Measurements from ENCODE around the gene ZNRF3. TPM values are rescaled to one million over a fixed set of nuclear protein-coding genes. Genes with fewer than 3 reads are reported as not detected.
"Not testable (repeated sequence)": the region's sequence is repeated elsewhere in the genome, so short reads cannot be mapped to it uniquely, and the experiment has no call there.

ZNRF3 gene
- total RNA-seq, 1 donor from 2014 or later = 4.1 TPM

GRCh38 chr22:28838971-28839370 lies 44.4 kb upstream of the ZNRF3 start:
- H3K9me3 ChIP-seq (ENCODE audit: low read depth) = no peaks in the 10 kb centered on the region
- peaks cover 11% of the 10 kb centered on the region for H3F3A ChIP-seq (ENCODE audit: low read depth)
- no peak overlapping the region for H2AFZ ChIP-seq (replicated peaks)
- no peaks in the 10 kb centered on the region for H3K36me3 ChIP-seq
- H3K27me3 ChIP-seq = no peaks in the 10 kb centered on the region
- Mint-ChIP-seq H3K27ac (peak overlapping the region; percentile 88), H3K27me3 (ENCODE audit: insufficient read depth, low read depth) (peaks cover 5% of the 10 kb centered on the region), H3K4me3 (no peak overlapping the region), H3K4me1 (peaks cover 9% of the 10 kb centered on the region), H3K36me3 (peaks cover 2% of the 10 kb centered on the region), H3K9me3 (no peaks in the 10 kb centered on the region)
- H3K27ac ChIP-seq = no peak overlapping the region
- H3K9ac ChIP-seq = no peak overlapping the region
- H3K4me3 ChIP-seq = no peak overlapping the region
- no peaks in the 10 kb centered on the region for H3K4me1 ChIP-seq
- no peaks in the 10 kb centered on the region for H3K79me2 ChIP-seq (ENCODE audit: low read depth)
- no peaks in the 10 kb centered on the region for H4K20me1 ChIP-seq (ENCODE audit: low read depth)
- no peak for DNase-seq (ENCODE audit: low spot score)
- no peak for TF ChIP-seq EZH2phosphoT487 (IDR thresholded peaks at IDR 0.05)
- no peak for TF ChIP-seq EZH2 (IDR thresholded peaks at IDR 0.05)
- TF ChIP-seq CTCF (IDR thresholded peaks at IDR 0.05) = no peak
- H3K4me2 ChIP-seq = no peak overlapping the region

- Histone ChIP-seq H3F3A (ENCODE audit: low read depth) (peaks cover 11% of the 10 kb centered on the region), H3K4me3 (no peak overlapping the region), H3K9me3 (ENCODE audit: low read depth) (no peaks in the 10 kb centered on the region), H4K20me1 (ENCODE audit: low read depth) (no peaks in the 10 kb centered on the region), H3K27ac (no peak overlapping the region), H3K79me2 (ENCODE audit: low read depth) (no peaks in the 10 kb centered on the region), H2AFZ (replicated peaks) (no peak overlapping the region), H3K27me3 (no peaks in the 10 kb centered on the region), H3K4me2 (no peak overlapping the region), H3K36me3 (no peaks in the 10 kb centered on the region), H3K9ac (no peak overlapping the region), H3K4me1 (no peaks in the 10 kb centered on the region)
- TF ChIP-seq EZH2phosphoT487 (IDR thresholded peaks at IDR 0.05) (no peak), EZH2 (IDR thresholded peaks at IDR 0.05) (no peak)
- no peak overlapping the region for H3K4me3 Mint-ChIP-seq
- no peak for DNase-seq (ENCODE audit: low spot score)
- peaks cover 9% of the 10 kb centered on the region for H3K4me1 Mint-ChIP-seq
- peaks cover 3% of the 10 kb centered on the region for H3K36me3 Mint-ChIP-seq
- peaks cover 5% of the 10 kb centered on the region for H3K27me3 Mint-ChIP-seq (ENCODE audit: insufficient read depth, low read depth)
- H3K9me3 Mint-ChIP-seq = no peaks in the 10 kb centered on the region
- H3K27ac Mint-ChIP-seq = no peak overlapping the region
Measured at GRCh38 chr22:28841111-28841510, 42.3 kb upstream of the ZNRF3 start.

- Mint-ChIP-seq H3K27ac (no peak overlapping the region), H3K27me3 (ENCODE audit: insufficient read depth, low read depth) (no peaks in the 10 kb centered on the region), H3K4me3 (no peak overlapping the region), H3K9me3 (peaks cover 8% of the 10 kb centered on the region), H3K4me1 (peaks cover 4% of the 10 kb centered on the region), H3K36me3 (peaks cover 5% of the 10 kb centered on the region)
- Histone ChIP-seq H3K27me3 (no peaks in the 10 kb centered on the region), H3K79me2 (ENCODE audit: low read depth) (no peaks in the 10 kb centered on the region), H3K36me3 (no peaks in the 10 kb centered on the region), H3K4me2 (no peak overlapping the region), H3F3A (ENCODE audit: low read depth) (no peaks in the 10 kb centered on the region), H3K9ac (no peak overlapping the region), H2AFZ (replicated peaks) (no peak overlapping the region), H3K27ac (no peak overlapping the region), H3K9me3 (ENCODE audit: low read depth) (no peaks in the 10 kb centered on the region), H3K4me3 (no peak overlapping the region), H4K20me1 (ENCODE audit: low read depth) (no peaks in the 10 kb centered on the region), H3K4me1 (no peaks in the 10 kb centered on the region)
- TF ChIP-seq EZH2 (IDR thresholded peaks at IDR 0.05) (no peak), EZH2phosphoT487 (IDR thresholded peaks at IDR 0.05) (no peak), CTCF (IDR thresholded peaks at IDR 0.05) (no peak)
- DNase-seq (ENCODE audit: low spot score) = no peak
Measured at GRCh38 chr22:28843633-28844032, 39.7 kb upstream of the ZNRF3 start.

GRCh38 chr22:28844277-28844676 lies 39.1 kb upstream of the ZNRF3 start:
- not testable (repeated sequence) for H3K27ac Mint-ChIP-seq; H3K9me3 Mint-ChIP-seq; H3K4me3 ChIP-seq; H3K4me1 Mint-ChIP-seq; H4K20me1 ChIP-seq (ENCODE audit: low read depth); H3K9ac ChIP-seq; H3K36me3 ChIP-seq; H3K4me2 ChIP-seq; H3K4me3 Mint-ChIP-seq; H3K4me1 ChIP-seq; H3K79me2 ChIP-seq (ENCODE audit: low read depth); H3K27me3 Mint-ChIP-seq (ENCODE audit: insufficient read depth, low read depth); H3K36me3 Mint-ChIP-seq; DNase-seq (ENCODE audit: low spot score); H3F3A ChIP-seq (ENCODE audit: low read depth); H3K9me3 ChIP-seq (ENCODE audit: low read depth); H3K27ac ChIP-seq; H2AFZ ChIP-seq (replicated peaks); H3K27me3 ChIP-seq
